ENCODE data around the gene FARP1.

FARP1 gene

DNA sequence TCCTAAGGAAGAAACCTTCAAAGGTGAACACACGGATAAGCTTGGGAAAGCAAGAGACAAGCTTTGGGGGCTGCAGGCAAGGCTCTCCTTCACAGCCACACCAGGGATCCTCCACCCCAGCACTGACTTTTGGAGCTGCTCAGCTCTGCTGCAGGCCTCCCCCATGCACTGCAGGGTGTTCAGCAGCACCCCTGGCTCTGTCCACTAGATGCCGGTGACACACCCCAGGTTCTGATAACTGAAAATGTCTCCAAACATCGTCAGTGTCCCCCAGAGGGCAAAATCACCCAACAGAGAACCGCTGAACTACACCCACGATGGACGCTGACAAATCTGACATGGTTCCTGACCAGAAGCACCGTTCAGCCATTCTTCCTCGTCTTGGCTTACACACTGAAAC is 343.5 kb downstream of the FARP1 start:
- no peak for DNase-seq (ENCODE audit: low spot score)

DNA sequence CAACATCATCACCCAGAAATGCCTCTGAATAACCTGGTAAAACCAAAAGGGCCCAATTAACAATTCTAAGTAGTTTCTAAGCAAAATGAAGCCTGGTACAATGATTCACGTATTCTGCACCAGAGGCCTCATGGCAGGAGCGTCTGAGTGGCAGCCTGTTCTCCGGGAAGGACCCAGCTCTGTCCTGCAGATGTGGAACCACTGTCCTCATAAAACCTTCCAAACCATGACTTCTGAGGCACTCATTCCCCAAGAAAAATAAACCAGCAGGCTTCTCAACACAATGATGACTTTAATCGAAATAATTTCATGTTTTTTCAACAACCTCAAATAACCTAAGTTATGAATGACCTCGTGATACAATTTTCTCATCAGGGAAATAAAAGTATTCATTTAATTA is 344.1 kb downstream of the FARP1 start:
- no peak for DNase-seq (ENCODE audit: low spot score)

DNA sequence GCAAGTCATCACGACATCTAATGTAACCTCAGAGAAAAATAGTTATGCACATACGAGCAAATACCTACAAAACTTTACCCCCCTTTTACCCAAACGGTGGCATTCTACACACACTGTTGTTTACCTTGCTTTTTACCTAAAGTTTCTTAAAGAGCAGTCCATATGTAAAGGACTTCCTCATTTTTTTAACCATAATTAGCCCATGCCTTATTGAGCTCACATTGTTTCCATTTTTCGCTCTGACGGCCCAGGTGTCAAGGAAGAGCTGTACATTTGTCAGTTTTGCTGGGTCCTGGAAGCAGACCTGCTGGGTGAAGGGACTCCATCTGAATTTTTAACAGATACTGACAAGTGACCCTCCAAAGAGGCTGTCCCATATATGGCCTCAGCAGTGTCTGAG is 344.6 kb downstream of the FARP1 start:
- no peak for DNase-seq (ENCODE audit: low spot score)

DNA sequence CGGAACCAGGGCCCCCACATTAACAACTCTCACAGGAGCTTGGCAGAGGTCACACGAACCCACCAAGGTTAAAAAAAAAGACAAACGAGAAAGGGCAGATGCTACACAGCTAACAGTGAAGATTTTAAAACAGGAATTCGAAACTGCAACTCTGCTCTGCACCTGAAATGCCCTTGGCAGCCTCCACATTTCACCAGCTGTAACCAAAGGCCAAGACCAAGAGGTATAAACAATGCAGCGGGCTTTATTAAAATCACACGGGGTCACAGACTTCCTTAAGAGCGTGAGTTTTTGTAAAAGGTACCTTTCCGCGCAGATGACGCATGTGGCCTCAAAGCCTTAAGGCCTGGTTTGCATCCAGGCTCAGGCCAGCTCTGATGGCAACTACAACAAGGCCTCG is 345.8 kb downstream of the FARP1 start:
- no peak for DNase-seq (ENCODE audit: low spot score)

DNA sequence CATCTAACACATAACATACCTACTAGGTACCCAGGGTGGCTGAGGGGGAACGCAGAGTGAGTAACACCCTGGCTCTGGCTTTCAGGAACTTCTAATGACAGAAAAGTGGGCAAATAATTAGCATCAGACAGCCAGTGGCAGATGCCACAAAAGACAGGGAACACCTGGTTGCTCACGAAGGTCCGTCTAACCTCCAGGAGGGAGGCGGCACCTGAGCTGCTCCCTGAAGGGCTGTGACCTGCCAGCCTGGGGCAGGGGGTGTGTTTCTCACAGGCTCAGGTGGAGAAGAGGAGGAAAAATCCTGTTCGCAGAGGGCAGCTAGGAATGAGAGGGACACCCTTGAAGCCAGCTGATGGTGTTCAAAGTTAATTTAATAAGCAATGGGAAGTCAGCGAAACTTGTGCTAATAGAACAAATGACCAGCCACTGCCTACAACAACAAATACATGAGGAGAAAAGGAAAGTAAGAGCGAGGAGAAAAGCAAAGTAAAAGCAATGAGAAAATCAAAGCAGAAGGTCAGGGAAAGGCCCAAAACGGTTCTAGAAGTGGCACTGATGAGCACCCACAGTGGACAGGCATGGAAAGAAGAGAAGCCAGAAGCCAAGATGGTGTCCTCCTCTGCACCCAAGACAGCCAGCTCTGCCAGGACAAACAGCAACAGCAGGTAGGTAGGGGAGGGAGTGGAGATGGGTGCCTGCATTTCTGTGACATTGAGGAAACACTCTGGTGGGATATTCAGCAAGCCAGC is 346.7 kb downstream of the FARP1 start:
- DNase-seq (ENCODE audit: low spot score): no peak

DNA sequence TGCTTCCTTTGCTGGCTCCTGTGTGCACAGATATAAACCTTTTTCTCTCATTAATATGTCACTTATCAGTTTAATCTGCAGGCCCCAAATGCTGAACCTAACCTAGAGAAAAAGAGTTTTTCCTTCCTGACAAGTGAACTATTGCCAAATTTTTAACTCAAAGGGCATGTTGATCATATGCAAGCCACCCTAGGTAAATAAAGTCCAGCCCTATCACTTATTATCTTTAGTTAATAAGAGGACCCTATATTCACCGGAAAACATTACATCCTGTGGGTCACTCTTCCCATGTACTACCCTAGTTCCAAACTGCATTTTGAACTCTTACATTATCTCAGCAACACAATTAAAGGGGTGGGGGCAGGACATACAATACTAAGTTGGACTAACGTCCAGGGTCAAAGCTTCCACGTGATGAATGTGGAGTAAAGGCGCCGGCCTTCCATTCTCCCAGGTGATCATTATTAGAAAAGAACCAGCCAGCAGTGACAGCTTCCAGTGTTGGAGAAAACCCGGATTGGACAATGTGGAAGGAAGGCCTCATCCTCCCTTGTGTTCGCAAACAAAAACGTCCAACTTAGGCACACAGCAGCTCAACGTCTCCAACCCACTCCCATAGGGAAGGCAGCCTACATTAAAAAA is 347.4 kb downstream of the FARP1 start:
- DNase-seq (ENCODE audit: low spot score): no peak

DNA sequence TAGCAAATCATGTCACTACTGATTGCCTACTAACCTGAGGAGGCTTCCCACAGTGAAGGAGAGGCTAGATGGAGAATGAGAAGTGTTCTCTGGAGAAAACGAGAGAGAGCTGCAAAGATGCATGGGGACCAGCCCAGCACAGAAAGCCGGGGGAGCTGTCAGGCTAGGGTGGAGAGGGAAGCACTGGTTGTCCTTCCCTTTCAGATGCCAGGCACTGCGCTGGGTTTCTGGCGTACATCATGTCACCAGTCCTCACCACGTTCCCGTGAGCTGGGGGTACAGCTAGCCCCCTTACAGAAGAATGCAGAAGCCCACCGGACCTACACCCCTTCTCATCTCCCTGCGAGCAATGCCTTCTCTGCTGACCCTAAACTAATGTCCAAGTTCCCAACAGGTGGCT is 348.0 kb downstream of the FARP1 start:
- no peak for DNase-seq (ENCODE audit: low spot score)

DNA sequence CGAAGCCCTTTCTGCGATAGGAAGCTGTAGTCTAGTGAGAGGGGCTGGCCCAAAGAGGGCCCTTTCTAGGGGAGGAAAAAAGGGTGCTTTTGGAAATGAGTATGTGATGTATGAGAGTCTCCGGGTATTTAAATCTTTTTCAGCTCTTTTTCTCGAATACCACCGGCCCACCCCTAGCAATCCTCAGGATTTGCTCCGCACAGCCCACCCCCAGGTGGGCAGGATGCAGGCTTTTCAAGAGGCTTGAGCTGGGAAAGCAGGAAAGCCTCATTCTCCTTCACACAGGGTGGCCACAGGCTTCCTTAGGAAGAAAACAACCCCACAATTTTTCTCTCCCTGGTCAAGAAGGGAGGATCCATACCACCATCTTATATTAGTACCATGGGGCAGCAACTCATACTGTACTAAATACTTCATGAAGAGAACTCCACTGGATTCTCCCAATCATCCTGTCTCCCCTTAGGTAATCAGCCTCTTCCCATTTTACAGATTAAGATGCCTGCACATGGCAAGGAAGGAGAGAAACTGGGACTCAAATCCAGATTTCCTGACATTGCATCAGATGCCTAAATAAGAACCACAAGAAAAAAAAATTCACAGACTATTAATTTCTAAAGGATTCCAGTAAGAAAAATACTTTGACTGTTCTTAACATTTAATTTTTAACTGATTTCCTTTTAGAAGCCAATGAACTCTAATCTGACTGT is 349.6 kb downstream of the FARP1 start:
- DNase-seq (ENCODE audit: low spot score): no peak

DNA sequence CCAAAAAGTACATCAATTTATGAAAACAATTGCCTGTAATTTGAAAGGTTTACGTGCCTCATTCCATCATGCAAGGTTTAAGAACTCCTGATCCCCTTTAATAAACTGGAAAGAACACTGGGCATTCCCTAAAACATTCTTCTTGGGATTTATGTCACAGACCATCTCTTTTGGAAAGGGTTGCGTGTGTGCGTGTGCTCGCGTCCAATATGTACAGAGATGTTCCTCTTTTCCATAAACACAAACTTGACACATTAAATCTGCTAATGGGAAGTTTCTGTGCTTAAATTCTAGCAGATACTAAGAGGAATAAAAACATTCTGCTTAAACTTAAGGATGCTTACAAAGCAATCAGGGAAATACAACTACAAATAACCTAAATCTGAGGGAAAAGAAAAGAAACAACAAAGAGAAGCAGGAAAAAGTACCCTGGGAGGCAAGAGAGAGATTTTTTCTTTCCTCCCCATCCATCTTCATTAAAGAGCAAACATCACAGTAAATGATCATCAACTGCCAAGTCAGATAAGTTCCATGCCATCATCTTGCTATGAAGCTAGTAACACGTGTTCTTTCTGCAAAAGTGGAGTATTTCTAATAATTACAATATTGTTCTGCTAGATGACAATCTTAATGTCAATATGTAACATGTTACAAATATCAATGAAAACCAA is 350.3 kb downstream of the FARP1 start:
- no peak for DNase-seq (ENCODE audit: low spot score)

DNA sequence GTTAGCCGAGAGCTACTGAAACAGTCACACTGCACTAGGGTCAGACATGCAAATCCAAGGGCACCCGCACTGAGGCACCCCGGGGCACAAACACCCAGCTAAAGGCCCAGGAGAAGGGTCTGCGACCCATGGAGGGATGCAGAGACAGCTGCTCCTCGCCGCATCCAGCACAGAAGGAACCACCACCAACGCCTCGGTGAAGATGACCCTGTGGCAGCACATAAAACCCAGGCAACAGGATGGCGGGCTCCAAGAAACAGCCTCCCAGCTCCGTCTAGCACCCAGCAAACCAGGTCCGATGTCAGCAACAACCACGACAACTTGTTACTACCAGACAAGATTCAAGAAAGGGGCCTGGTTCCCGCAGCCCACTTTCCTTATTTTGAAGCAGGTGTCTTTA is 351.9 kb downstream of the FARP1 start:
- DNase-seq (ENCODE audit: low spot score): no peak

DNA sequence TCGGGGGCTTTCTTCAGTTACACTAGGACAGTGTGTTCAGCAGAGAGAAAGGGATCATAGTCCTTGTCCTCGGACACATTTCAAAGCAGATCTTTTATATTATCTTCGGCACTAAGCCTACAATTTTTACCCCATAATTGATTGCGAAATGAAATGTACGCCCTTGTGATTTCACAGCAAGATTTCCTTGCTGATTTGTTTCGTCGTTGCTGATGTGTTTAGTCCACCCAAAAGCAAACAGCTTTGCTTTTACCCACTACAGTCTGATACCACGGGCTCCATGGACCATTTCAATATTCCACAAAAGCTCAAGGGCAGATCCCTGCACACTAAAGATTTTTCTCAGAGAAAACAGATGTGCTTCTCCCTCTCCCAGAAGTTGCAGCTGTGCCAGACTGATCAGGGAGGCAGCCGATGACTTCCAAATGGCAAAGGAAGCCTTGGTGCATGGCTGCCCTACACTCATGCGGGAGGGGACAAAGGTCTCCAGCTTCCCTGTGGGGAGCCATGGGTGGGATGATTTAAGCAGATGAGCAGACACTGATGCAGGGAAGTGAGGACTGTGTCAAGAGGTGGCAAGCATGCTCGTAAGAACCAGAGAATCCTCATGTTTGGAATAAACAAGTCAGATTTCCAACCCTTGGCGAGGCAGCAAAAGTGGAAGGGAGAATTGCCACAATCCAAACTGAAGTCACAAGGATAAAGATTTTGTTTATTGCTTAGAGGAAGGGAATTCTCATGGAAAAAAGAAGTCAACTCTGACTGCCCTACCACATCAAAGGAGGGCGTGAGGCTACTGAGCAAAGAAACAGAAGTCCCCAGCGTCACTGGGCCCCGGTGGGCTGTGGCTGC is 353.0 kb downstream of the FARP1 start:
- DNase-seq (ENCODE audit: low spot score): no peak

DNA sequence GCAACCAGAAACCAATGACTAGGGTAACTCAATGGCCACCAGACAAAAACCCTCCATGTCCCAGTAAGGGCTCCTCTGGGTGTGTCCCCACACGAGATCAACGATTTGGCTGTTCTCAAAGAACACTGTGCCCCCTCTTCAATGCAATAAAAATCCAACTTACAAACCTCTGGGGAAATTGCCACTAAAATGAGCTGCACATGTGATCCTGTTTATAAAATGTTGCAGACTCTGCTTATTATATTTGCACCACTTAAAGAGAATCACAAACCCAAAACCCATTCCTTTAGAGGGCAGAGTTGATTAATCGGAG is 353.5 kb downstream of the FARP1 start:
- no peak for DNase-seq (ENCODE audit: low spot score)

DNA sequence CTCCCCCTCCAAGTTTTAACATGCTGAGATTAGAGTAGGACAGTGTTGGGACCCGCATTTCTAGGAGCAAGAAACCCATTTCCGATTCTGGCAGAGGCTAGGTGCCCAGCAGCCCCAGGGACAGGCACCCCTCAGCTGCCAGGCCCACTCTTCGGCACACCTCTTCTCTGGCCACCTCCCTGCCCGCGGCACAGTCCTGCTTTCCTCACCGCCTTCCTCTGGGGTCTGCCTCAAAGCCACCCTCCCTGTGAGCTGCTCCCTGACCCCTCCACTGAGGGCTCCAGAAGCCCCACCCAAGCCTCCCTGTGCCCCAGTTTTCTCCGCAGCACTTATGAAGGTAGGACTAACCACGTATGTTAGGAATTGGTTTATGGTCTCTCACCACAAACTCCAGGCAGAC is 354.1 kb downstream of the FARP1 start:
- DNase-seq (ENCODE audit: low spot score): no peak

DNA sequence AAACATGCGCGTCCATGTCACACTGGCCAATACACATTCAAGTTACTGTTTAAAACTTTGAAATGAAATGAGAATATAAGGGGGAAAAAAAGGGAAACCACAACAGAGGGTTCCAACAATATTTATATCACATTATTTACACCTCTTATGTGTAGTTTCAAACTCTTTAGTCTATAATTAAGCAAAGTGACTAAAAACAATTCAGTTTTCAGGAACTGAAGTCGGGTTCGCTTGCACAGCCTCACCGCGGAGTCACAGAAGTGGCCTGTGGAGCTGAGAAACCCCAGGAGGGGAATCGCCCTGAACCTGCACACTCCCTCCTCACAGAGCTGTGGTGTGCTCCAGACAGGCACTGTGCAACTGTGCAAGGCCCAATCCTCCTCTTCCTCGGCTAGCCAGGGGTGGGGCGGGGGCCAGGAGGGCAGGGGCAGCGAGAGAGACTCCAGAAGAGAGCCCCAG is 358.1 kb downstream of the FARP1 start:
- no peak for DNase-seq (ENCODE audit: low spot score)

DNA sequence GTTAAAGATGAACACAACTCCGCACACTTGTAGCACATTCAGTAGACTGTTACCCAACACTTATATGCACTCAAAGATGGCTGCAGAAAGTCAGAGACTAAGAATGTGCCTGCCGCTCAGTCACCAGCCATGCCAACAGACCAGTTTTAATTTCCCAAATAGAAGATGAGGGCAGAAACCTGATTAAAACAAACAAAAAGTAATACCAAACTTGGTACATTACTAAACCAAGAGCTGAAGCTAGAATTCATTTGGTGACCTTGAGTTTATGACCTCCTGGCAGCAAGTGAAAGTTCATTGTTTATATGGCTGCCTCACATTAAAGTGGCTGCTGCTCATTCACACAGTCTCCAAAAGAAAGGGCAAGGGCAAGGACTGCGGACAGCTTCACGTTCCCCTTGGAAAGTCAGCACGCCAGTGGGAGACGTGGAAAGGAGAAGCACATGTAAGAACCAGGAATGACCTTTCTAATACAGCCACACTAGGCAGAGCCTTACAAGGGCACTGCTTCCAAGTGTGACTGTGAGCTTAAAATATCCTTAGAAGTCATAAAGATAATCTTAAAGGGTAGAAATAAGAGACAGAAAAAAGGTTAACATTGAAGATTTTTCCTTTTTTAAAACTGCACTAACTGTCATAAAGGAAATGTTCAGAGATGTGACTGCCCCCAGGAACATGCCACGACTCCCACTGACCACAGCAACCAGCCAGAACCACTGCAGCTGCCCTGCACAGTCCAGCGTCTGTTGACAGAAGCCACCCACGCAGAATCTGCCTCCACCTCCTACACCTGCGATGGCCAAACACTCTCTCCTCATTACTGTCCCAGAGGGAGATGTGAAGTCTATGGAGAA is 360.5 kb downstream of the FARP1 start:
- DNase-seq (ENCODE audit: low spot score): no peak

DNA sequence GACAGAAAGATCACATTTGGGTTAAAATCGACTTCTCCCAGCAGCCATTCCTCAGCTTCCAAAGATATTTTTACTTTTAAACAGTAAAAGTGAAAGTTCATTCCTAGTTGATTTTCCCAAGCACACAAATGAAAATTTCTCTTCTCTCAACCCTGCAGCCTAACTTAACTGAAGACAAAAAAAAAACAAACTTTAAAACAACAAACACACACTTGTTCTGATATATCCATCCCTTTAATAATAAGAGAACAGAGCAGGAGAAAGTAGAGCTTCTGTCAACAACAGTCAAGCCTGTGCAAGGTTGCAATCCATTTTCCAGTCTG is 361.1 kb downstream of the FARP1 start:
- no peak for DNase-seq (ENCODE audit: low spot score)

DNA sequence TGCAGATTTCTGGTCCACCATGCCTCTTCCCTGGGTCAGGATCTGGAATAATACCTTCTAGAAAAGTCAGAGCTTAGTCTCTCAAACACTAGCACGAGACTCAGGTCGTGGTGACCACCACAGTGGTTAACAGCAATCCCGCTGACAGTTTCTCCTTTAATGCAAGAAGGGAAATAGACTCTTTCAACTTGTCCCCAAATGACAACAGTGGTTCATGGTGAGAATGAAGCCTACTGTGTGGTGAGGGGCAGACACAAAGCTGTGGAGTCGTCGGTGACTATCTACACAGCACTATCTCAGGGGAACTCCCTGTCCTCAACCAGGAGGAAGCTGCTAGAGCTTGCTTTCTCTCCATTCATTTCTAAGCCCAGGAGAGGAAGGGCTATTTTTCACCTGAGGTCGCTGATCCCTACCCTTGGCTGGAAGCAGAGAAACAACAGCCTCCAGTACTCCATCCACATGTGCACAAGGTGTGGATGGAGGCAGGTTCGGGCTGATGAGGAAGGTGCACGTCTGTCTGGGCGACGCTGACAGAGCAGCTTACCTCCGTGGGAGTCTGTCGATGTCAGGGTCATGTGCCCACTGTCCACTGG is 361.6 kb downstream of the FARP1 start:
- DNase-seq (ENCODE audit: low spot score): no peak
